ENCODE measurements around the gene KIF20B. TPM values are rescaled to one million over a fixed set of nuclear protein-coding genes. Genes with fewer than 3 reads are reported as not detected.
A peak's percentile ranks its signal among the peaks of the same experiment; 100 is the strongest.

The KIF20B gene
- total RNA-seq, 1 donor, result 4.7 TPM

DNA sequence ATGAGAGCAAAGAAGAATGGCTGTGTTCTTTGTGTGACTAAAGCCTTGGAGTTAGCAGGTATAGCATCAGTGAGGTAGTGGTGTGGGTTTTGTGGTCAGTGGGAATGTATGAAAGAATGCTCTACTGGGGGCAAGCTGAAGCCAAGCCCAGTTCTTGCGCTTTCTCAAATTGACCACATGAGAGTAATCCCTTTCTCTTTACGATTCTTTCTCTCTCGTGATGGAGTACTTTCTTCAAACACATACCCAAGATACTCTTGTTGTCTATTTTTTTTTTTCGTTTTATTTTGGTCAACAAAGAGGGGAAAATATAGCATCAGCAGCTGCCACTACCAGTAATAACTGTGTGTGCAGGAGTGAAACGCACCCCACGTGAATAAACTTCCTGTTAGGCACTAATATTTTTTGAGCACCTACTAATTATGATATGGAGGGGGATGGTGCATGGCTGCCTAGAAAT, 48.0 kb upstream of the KIF20B start:
- no peaks in the 10 kb centered on the region for H4K20me1 ChIP-seq (ENCODE audit: insufficient read depth, low read length)
- DNase-seq (ENCODE audit: insufficient read length, low spot score, missing footprints), result no peak

DNA sequence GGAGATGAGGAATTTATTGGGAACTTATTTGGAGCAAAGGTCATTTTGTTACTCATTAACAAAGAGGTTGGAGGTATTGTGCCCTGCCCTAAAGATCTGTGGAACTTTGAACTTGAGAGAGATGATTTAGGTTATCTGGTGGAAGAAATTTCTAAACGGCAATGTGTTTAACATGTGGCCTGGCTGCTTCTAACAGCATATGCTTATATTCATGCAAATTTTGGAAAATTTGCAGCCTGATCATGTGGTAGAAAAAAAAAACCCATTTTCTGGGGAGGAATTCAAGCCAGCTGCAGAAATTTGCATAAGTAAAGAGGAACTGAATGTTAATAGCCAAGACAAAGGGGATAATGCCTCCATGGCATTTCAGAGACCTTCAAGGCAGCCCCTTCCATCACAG, 45.7 kb upstream of the KIF20B start:
- Histone ChIP-seq H3K27me3 (ENCODE audit: insufficient read depth, low read length) (no peaks in the 10 kb centered on the region), H3K4me3 (ENCODE audit: insufficient read depth, low read length) (no peak overlapping the region), H3K36me3 (ENCODE audit: insufficient read depth, low read length) (no peaks in the 10 kb centered on the region), H3K4me1 (ENCODE audit: insufficient read depth, low read length) (peaks cover 38% of the 10 kb centered on the region), H2AFZ (ENCODE audit: low read length) (no peak overlapping the region), H3K79me2 (ENCODE audit: insufficient read depth, low read length) (no peaks in the 10 kb centered on the region), H4K20me1 (ENCODE audit: insufficient read depth, low read length) (no peaks in the 10 kb centered on the region), H3K9me3 (ENCODE audit: low read depth, low read length) (no peaks in the 10 kb centered on the region), H3K4me2 (ENCODE audit: insufficient read depth, low read length) (no peak overlapping the region), H3K27ac (ENCODE audit: low read depth, low read length) (no peak overlapping the region)
- DNase-seq (ENCODE audit: insufficient read length, low spot score, missing footprints), result no peak
- TF ChIP-seq, protein P1, sequence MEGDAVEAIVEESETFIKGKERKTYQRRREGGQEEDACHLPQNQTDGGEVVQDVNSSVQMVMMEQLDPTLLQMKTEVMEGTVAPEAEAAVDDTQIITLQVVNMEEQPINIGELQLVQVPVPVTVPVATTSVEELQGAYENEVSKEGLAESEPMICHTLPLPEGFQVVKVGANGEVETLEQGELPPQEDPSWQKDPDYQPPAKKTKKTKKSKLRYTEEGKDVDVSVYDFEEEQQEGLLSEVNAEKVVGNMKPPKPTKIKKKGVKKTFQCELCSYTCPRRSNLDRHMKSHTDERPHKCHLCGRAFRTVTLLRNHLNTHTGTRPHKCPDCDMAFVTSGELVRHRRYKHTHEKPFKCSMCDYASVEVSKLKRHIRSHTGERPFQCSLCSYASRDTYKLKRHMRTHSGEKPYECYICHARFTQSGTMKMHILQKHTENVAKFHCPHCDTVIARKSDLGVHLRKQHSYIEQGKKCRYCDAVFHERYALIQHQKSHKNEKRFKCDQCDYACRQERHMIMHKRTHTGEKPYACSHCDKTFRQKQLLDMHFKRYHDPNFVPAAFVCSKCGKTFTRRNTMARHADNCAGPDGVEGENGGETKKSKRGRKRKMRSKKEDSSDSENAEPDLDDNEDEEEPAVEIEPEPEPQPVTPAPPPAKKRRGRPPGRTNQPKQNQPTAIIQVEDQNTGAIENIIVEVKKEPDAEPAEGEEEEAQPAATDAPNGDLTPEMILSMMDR (IDR thresholded peaks at IDR 0.05; ENCODE audit: extremely low read depth, low read depth, low read length), result no peak

More for the DNA sequence above, 48.0 kb upstream of the KIF20B start:
- no peaks in the 10 kb centered on the region for H3K36me3 ChIP-seq (ENCODE audit: insufficient read depth, low read length)
- peaks cover 24% of the 10 kb centered on the region for H3K4me1 ChIP-seq (ENCODE audit: insufficient read depth, low read length)
- no peak overlapping the region for H2AFZ ChIP-seq (ENCODE audit: low read length)
- H3K79me2 ChIP-seq (ENCODE audit: insufficient read depth, low read length), result no peaks in the 10 kb centered on the region
- no peak overlapping the region for H3K4me3 ChIP-seq (ENCODE audit: insufficient read depth, low read length)
- no peak overlapping the region for H3K27ac ChIP-seq (ENCODE audit: low read depth, low read length)
- no peaks in the 10 kb centered on the region for H3K9me3 ChIP-seq (ENCODE audit: low read depth, low read length)
- H3K27me3 ChIP-seq (ENCODE audit: insufficient read depth, low read length), result no peaks in the 10 kb centered on the region
- TF ChIP-seq, protein P1 (IDR thresholded peaks at IDR 0.05; ENCODE audit: extremely low read depth, low read depth, low read length), result no peak
- peak overlapping the region; percentile 15 for H3K4me2 ChIP-seq (ENCODE audit: insufficient read depth, low read length)

GRCh38 chr10:89657302-89657701, 44.1 kb upstream of the KIF20B start:
- H2AFZ ChIP-seq (ENCODE audit: low read length), result no peak overlapping the region
- DNase-seq (ENCODE audit: insufficient read length, low spot score, missing footprints), result no peak
- H4K20me1 ChIP-seq (ENCODE audit: insufficient read depth, low read length), result no peaks in the 10 kb centered on the region
- no peak overlapping the region for H3K4me2 ChIP-seq (ENCODE audit: insufficient read depth, low read length)
- no peaks in the 10 kb centered on the region for H3K36me3 ChIP-seq (ENCODE audit: insufficient read depth, low read length)
- H3K9me3 ChIP-seq (ENCODE audit: low read depth, low read length), result no peaks in the 10 kb centered on the region
- TF ChIP-seq, protein P1 (IDR thresholded peaks at IDR 0.05; ENCODE audit: extremely low read depth, low read depth, low read length), result no peak
- no peak overlapping the region for H3K4me3 ChIP-seq (ENCODE audit: insufficient read depth, low read length)
- no peaks in the 10 kb centered on the region for H3K79me2 ChIP-seq (ENCODE audit: insufficient read depth, low read length)
- no peaks in the 10 kb centered on the region for H3K27me3 ChIP-seq (ENCODE audit: insufficient read depth, low read length)
- peaks cover 38% of the 10 kb centered on the region for H3K4me1 ChIP-seq (ENCODE audit: insufficient read depth, low read length)
- no peak overlapping the region for H3K27ac ChIP-seq (ENCODE audit: low read depth, low read length)

DNA sequence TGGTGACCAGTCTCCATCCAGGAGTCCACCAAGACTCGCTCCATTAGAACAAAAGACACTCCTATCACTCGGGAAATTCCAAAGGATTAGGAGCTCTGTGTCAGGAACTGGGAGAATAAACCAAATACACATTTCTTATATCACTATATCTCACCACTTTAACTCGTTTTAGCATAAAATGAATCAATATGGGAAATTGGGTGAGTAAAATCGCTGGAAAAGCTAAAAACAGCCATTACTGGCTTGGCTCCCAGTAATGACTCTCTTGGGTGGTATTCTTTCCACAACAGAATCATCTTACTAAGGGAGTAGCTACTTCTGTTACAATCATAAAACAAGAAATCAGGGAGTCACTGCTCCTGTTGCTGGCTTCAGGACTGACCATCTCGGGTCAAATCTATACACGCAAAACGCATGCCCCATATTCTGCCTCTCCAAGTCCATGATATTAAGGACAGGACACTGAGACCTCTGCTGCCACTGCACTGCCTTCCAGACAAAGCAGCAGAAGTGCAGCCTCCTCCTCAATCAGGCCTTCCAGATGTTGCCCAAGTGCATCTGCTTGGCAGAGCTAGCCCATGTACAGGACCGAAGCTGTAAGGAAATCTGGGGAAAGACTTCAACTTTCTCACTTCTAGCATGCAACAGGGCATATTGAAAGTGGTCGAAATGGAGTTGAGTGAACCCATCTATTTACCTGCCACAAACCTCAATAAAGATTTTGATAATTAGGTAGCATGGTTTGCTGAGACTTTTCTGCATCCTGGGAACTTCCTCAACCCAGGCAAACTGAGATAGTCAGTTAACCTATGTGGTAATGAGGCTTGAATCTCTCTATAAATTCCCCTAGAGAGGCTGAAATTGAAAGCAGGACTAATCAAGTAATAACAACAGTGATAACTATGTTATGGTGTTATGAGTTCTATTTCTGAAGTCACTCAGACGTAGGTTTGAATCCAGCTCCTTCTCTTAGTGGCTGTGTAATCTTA, 42.0 kb upstream of the KIF20B start:
- Histone ChIP-seq H3K36me3 (ENCODE audit: insufficient read depth, low read length) (no peaks in the 10 kb centered on the region), H2AFZ (ENCODE audit: low read length) (peak overlapping the region; percentile 69), H4K20me1 (ENCODE audit: insufficient read depth, low read length) (no peaks in the 10 kb centered on the region), H3K9me3 (ENCODE audit: low read depth, low read length) (no peaks in the 10 kb centered on the region), H3K4me3 (ENCODE audit: insufficient read depth, low read length) (peak overlapping the region; percentile 38), H3K27me3 (ENCODE audit: insufficient read depth, low read length) (no peaks in the 10 kb centered on the region), H3K4me1 (ENCODE audit: insufficient read depth, low read length) (peaks cover 31% of the 10 kb centered on the region), H3K27ac (ENCODE audit: low read depth, low read length) (peak overlapping the region; percentile 67), H3K4me2 (ENCODE audit: insufficient read depth, low read length) (peak overlapping the region; percentile 72), H3K79me2 (ENCODE audit: insufficient read depth, low read length) (no peaks in the 10 kb centered on the region)
- TF ChIP-seq, protein P1 (IDR thresholded peaks at IDR 0.05; ENCODE audit: extremely low read depth, low read depth, low read length), result no peak
- peak; percentile 76 for DNase-seq (ENCODE audit: insufficient read length, low spot score, missing footprints)
